SK-N-SH treated with all-trans-retinoic acid at 6 μM for 48 hours (cell line): ENCODE results near the gene BABAM2.

Experiments
- ATAC-seq: fragments of 200-7000 bp; cut with Tn5 transposase; 3 replicates; pipeline ENCODE4 v1.9.1; 2020; ENCODE audit warnings: mild to moderate bottlenecking, moderate library complexity
- ARNTL ChIP-seq: fragments of 450-650 bp; formaldehyde crosslinking; IDR thresholded peaks from 2 replicates; pipeline ENCODE4 v1.5.0; 2020; ENCODE audit warnings: low read depth, mild to moderate bottlenecking, moderate library complexity, borderline replicate concordance
- BACH2 ChIP-seq: fragments of 250-450 bp; sonication (Bioruptor Pico); IDR thresholded peaks from 2 replicates; pipeline ENCODE4 v1.9.0; 2021; ENCODE audit warnings: mild to moderate bottlenecking, borderline replicate concordance
- CSDC2 ChIP-seq: fragments of 250-450 bp; sonication (Bioruptor Pico); IDR thresholded peaks from 2 replicates; pipeline ENCODE4 v1.5.0; 2020; ENCODE audit warnings: mild to moderate bottlenecking, moderate library complexity
- ESRRG ChIP-seq: fragments of 250-450 bp; sonication (Bioruptor Pico); IDR thresholded peaks from 2 replicates; pipeline ENCODE4 v1.6.1; 2021; ENCODE audit warnings: mild to moderate bottlenecking
- GLIS3 ChIP-seq: fragments of 250-450 bp; sonication (Bioruptor Pico); IDR thresholded peaks from 2 replicates; pipeline ENCODE4 v1.5.0; 2020; ENCODE audit warnings: mild to moderate bottlenecking, moderate library complexity
- ISL1 ChIP-seq: fragments of 250-450 bp; sonication (Bioruptor Pico); IDR thresholded peaks from 2 replicates; pipeline ENCODE4 v2.1.2; 2022; ENCODE audit warnings: mild to moderate bottlenecking, moderate library complexity
- OSR1 ChIP-seq: fragments of 250-450 bp; sonication (Bioruptor Pico); IDR thresholded peaks from 2 replicates; pipeline ENCODE4 v1.8.0; 2022; ENCODE audit warnings: moderate library complexity, mild to moderate bottlenecking, inconsistent platforms
- PPARA ChIP-seq: fragments of 250-450 bp; sonication (Bioruptor Pico); IDR thresholded peaks from 2 replicates; pipeline ENCODE4 v1.5.0; 2020; ENCODE audit warnings: mild to moderate bottlenecking, borderline replicate concordance
- RARB ChIP-seq: fragments of 250-450 bp; sonication (Bioruptor Pico); IDR thresholded peaks from 2 replicates; pipeline ENCODE4 v1.8.0; 2021; ENCODE audit warnings: mild to moderate bottlenecking, moderate library complexity
- TCF4 ChIP-seq: fragments of 250-450 bp; sonication (Bioruptor Pico); IDR thresholded peaks from 2 replicates; pipeline ENCODE4 v1.8.0; 2021; ENCODE audit warnings: mild to moderate bottlenecking, moderate library complexity, borderline replicate concordance
- TOX ChIP-seq: fragments of 250-450 bp; sonication (Bioruptor Pico); IDR thresholded peaks from 2 replicates; pipeline ENCODE4 v1.8.0; 2021; ENCODE audit warnings: mild to moderate bottlenecking, moderate library complexity, borderline replicate concordance
- ZC3H10 ChIP-seq: fragments of 250-450 bp; sonication (Bioruptor Pico); IDR thresholded peaks from 2 replicates; pipeline ENCODE4 v1.5.1; 2021; ENCODE audit warnings: mild to moderate bottlenecking, moderate library complexity
- ZFP3 ChIP-seq: fragments of 250-450 bp; sonication (Bioruptor Pico); IDR thresholded peaks from 2 replicates; pipeline ENCODE4 v1.5.0; 2020; ENCODE audit warnings: mild to moderate bottlenecking, moderate library complexity
- ZNF565 ChIP-seq: fragments of 450-650 bp; formaldehyde crosslinking; conservative IDR thresholded peaks from 2 replicates; pipeline ENCODE4 v1.5.0; 2020; ENCODE audit warnings: low read depth, mild to moderate bottlenecking, moderate library complexity
- ZNF70 ChIP-seq: fragments of 450-650 bp; formaldehyde crosslinking; IDR thresholded peaks from 2 replicates; pipeline ENCODE4 v1.5.0; 2020; ENCODE audit warnings: mild to moderate bottlenecking, moderate library complexity
- ZNF8 ChIP-seq: fragments of 450-650 bp; formaldehyde crosslinking; IDR thresholded peaks from 2 replicates; pipeline ENCODE4 v1.5.0; 2020; ENCODE audit warnings: mild to moderate bottlenecking, moderate library complexity
- TF ChIP-seq, protein P1 (sequence below): fragments of 250-450 bp; sonication (Bioruptor Pico); IDR thresholded peaks from 2 replicates; pipeline ENCODE4 v1.5.1; 2020; ENCODE audit warnings: low read depth, mild to moderate bottlenecking, moderate library complexity
- TF ChIP-seq, protein P2 (sequence below): fragments of 250-450 bp; sonication (Bioruptor Pico); IDR thresholded peaks from 2 replicates; pipeline ENCODE4 v1.5.1; 2021; ENCODE audit warnings: mild to moderate bottlenecking, moderate library complexity
- TF ChIP-seq, protein P3 (sequence below): fragments of 250-450 bp; sonication (Bioruptor Pico); IDR thresholded peaks from 2 replicates; pipeline ENCODE4 v1.5.0; 2020; ENCODE audit warnings: mild to moderate bottlenecking, moderate library complexity
- TF ChIP-seq, protein P4 (sequence below): fragments of 250-450 bp; sonication (Bioruptor Pico); IDR thresholded peaks from 2 replicates; pipeline ENCODE4 v1.8.0; 2020; ENCODE audit warnings: mild to moderate bottlenecking, moderate library complexity, borderline replicate concordance
- TF ChIP-seq, protein P5 (sequence below): fragments of 250-450 bp; sonication (Bioruptor Pico); IDR thresholded peaks from 2 replicates; pipeline ENCODE4 v1.8.0; 2021; ENCODE audit warnings: low read depth, mild to moderate bottlenecking, moderate library complexity, borderline replicate concordance

BABAM2 gene

DNA sequence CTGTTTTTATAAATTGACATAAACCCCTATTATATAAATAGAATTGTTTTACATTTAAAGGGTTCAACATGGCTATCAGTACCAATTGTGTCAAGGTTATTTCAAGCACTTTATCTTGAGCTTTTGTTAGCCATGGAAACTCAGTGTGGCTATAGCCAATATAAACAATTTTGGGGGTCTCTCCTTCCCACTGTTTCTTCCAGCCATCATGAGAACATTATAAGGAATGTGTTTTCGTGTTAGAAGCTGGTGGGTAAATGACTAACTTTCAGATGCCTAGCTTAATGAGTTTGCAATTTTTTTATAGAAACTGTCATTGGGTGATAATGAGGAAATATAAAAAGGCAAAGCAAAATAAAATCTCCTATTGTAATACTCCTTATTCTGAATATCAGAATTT lies 348.7 kb downstream of the BABAM2 start (continued):
- TF ChIP-seq, protein P1, sequence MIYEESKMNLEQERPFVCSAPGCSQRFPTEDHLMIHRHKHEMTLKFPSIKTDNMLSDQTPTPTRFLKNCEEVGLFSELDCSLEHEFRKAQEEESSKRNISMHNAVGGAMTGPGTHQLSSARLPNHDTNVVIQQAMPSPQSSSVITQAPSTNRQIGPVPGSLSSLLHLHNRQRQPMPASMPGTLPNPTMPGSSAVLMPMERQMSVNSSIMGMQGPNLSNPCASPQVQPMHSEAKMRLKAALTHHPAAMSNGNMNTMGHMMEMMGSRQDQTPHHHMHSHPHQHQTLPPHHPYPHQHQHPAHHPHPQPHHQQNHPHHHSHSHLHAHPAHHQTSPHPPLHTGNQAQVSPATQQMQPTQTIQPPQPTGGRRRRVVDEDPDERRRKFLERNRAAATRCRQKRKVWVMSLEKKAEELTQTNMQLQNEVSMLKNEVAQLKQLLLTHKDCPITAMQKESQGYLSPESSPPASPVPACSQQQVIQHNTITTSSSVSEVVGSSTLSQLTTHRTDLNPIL (CRISPR knock-in tag): no peak
- no peak for TF ChIP-seq ARNTL (CRISPR knock-in tag)
- no peak for TF ChIP-seq BACH2
- no peak for TF ChIP-seq ISL1
- TF ChIP-seq, protein P2, sequence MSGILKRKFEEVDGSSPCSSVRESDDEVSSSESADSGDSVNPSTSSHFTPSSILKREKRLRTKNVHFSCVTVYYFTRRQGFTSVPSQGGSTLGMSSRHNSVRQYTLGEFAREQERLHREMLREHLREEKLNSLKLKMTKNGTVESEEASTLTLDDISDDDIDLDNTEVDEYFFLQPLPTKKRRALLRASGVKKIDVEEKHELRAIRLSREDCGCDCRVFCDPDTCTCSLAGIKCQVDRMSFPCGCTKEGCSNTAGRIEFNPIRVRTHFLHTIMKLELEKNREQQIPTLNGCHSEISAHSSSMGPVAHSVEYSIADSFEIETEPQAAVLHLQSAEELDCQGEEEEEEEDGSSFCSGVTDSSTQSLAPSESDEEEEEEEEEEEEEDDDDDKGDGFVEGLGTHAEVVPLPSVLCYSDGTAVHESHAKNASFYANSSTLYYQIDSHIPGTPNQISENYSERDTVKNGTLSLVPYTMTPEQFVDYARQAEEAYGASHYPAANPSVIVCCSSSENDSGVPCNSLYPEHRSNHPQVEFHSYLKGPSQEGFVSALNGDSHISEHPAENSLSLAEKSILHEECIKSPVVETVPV (CRISPR knock-in tag): no peak
- no peak for TF ChIP-seq GLIS3 (CRISPR knock-in tag)
- no peak for TF ChIP-seq CSDC2 (CRISPR knock-in tag)

DNA sequence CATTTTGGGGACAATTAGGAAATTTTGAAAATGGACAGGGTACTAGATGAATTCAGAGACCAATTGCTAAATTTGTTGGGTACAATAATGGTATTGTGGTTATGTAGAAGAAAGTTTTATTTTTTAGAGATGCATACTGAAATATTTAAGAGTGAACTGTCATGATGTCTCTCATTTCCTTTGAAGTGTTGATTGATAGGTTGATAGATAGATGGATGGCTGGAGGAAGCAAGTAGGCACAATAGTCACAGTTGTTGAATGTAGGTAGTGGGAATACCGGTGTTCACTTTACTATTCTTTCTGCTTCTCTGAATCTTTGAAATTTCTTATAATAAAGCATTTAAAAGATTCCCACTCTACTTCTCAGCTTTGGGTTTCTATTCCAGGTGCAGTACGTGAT lies 350.4 kb downstream of the BABAM2 start:
- no peak for ATAC-seq
- no peak for TF ChIP-seq ESRRG (CRISPR knock-in tag)
- no peak for TF ChIP-seq ZNF565 (CRISPR knock-in tag)
- no peak for TF ChIP-seq ARNTL (CRISPR knock-in tag)
- TF ChIP-seq, all 23 proteins: peak for 0

- ATAC-seq: no peak
Observed at GRCh38 chr2:28247290-28247689, 356.8 kb downstream of the BABAM2 start.

GRCh38 chr2:28247734-28248133 lies 357.2 kb downstream of the BABAM2 start:
- no peak for ATAC-seq
- no peak for TF ChIP-seq OSR1 (CRISPR knock-in tag)
- no peak for TF ChIP-seq TOX (CRISPR knock-in tag)
- TF ChIP-seq GLIS3 (CRISPR knock-in tag): no peak
- TF ChIP-seq ZNF8: no peak
- TF ChIP-seq ZNF70 (CRISPR knock-in tag): no peak
- TF ChIP-seq ISL1: no peak
- TF ChIP-seq ZC3H10: no peak
- TF ChIP-seq, protein P3, sequence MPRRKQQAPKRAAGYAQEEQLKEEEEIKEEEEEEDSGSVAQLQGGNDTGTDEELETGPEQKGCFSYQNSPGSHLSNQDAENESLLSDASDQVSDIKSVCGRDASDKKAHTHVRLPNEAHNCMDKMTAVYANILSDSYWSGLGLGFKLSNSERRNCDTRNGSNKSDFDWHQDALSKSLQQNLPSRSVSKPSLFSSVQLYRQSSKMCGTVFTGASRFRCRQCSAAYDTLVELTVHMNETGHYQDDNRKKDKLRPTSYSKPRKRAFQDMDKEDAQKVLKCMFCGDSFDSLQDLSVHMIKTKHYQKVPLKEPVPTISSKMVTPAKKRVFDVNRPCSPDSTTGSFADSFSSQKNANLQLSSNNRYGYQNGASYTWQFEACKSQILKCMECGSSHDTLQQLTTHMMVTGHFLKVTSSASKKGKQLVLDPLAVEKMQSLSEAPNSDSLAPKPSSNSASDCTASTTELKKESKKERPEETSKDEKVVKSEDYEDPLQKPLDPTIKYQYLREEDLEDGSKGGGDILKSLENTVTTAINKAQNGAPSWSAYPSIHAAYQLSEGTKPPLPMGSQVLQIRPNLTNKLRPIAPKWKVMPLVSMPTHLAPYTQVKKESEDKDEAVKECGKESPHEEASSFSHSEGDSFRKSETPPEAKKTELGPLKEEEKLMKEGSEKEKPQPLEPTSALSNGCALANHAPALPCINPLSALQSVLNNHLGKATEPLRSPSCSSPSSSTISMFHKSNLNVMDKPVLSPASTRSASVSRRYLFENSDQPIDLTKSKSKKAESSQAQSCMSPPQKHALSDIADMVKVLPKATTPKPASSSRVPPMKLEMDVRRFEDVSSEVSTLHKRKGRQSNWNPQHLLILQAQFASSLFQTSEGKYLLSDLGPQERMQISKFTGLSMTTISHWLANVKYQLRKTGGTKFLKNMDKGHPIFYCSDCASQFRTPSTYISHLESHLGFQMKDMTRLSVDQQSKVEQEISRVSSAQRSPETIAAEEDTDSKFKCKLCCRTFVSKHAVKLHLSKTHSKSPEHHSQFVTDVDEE (CRISPR knock-in tag): no peak
- no peak for TF ChIP-seq PPARA (CRISPR knock-in tag)
- TF ChIP-seq BACH2: no peak
- TF ChIP-seq, protein P1 (CRISPR knock-in tag): no peak
- TF ChIP-seq CSDC2 (CRISPR knock-in tag): no peak
- no peak for TF ChIP-seq RARB (CRISPR knock-in tag)
- no peak for TF ChIP-seq ZFP3
- TF ChIP-seq, protein P4, sequence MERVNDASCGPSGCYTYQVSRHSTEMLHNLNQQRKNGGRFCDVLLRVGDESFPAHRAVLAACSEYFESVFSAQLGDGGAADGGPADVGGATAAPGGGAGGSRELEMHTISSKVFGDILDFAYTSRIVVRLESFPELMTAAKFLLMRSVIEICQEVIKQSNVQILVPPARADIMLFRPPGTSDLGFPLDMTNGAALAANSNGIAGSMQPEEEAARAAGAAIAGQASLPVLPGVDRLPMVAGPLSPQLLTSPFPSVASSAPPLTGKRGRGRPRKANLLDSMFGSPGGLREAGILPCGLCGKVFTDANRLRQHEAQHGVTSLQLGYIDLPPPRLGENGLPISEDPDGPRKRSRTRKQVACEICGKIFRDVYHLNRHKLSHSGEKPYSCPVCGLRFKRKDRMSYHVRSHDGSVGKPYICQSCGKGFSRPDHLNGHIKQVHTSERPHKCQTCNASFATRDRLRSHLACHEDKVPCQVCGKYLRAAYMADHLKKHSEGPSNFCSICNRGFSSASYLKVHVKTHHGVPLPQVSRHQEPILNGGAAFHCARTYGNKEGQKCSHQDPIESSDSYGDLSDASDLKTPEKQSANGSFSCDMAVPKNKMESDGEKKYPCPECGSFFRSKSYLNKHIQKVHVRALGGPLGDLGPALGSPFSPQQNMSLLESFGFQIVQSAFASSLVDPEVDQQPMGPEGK (CRISPR knock-in tag): no peak
- TF ChIP-seq, protein P5, sequence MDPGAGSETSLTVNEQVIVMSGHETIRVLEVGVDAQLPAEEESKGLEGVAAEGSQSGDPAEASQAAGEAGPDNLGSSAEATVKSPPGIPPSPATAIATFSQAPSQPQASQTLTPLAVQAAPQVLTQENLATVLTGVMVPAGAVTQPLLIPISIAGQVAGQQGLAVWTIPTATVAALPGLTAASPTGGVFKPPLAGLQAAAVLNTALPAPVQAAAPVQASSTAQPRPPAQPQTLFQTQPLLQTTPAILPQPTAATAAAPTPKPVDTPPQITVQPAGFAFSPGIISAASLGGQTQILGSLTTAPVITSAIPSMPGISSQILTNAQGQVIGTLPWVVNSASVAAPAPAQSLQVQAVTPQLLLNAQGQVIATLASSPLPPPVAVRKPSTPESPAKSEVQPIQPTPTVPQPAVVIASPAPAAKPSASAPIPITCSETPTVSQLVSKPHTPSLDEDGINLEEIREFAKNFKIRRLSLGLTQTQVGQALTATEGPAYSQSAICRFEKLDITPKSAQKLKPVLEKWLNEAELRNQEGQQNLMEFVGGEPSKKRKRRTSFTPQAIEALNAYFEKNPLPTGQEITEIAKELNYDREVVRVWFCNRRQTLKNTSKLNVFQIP: no peak
- no peak for TF ChIP-seq TCF4 (CRISPR knock-in tag)

More at GRCh38 chr2:28247290-28247689, 356.8 kb downstream of the BABAM2 start:
- TF ChIP-seq ISL1: no peak
- no peak for TF ChIP-seq OSR1 (CRISPR knock-in tag)
- no peak for TF ChIP-seq ZFP3
- TF ChIP-seq GLIS3 (CRISPR knock-in tag): no peak
- no peak for TF ChIP-seq BACH2
